Measurements from ENCODE around the gene DAND5. TPM values are rescaled to one million over a fixed set of nuclear protein-coding genes. Genes with fewer than 3 reads are reported as not detected.

The DAND5 gene
- total RNA-seq, 1 donor from 2014 or later: not detected

- peaks cover 86% of the 10 kb centered on the region for H3K27me3 Mint-ChIP-seq (ENCODE audit: low read depth)
- TF ChIP-seq CTCF (IDR thresholded peaks at IDR 0.05; ENCODE audit: unreplicated experiment): no peak
- H3K36me3 Mint-ChIP-seq: peaks cover 28% of the 10 kb centered on the region
- no peaks in the 10 kb centered on the region for H3K9me3 Mint-ChIP-seq
- H3K4me3 Mint-ChIP-seq: no peak overlapping the region
- DNase-seq (ENCODE audit: low spot score in 2 of 2, unreplicated experiment in 2 of 2): no peak
- no peak overlapping the region for H3K27ac Mint-ChIP-seq
- H3K4me1 Mint-ChIP-seq: peaks cover 8% of the 10 kb centered on the region
Observed at GRCh38 chr19:13004273-13004672, 34.9 kb downstream of the DAND5 start.

DNA sequence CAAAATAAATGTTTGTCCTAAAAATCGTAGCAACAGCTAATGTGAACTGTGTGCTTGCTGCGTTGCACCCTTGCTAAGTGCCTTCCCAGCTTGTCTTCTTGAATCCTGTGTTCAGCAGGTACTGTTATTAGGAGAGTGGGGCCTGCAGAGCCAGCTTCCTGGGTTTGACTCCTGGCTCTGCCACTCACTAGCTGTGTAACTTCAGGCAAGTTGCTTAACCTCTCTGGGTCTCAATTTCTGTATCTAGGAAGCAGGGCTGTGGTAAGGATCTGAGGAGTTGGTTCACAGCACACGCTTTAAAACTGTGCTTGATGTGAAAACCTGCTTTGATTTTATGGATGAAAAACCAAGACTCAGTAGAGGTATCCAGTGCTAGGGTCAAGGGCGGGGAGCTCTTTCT lies 35.9 kb downstream of the DAND5 start:
- Mint-ChIP-seq H3K27ac (no peak overlapping the region), H3K9me3 (no peaks in the 10 kb centered on the region), H3K4me1 (peaks cover 11% of the 10 kb centered on the region), H3K27me3 (ENCODE audit: low read depth) (peaks cover 85% of the 10 kb centered on the region), H3K36me3 (peaks cover 20% of the 10 kb centered on the region), H3K4me3 (no peak overlapping the region)
- TF ChIP-seq CTCF (IDR thresholded peaks at IDR 0.05; ENCODE audit: unreplicated experiment): no peak
- DNase-seq (ENCODE audit: low spot score in 2 of 2, unreplicated experiment in 2 of 2): no peak

DNA sequence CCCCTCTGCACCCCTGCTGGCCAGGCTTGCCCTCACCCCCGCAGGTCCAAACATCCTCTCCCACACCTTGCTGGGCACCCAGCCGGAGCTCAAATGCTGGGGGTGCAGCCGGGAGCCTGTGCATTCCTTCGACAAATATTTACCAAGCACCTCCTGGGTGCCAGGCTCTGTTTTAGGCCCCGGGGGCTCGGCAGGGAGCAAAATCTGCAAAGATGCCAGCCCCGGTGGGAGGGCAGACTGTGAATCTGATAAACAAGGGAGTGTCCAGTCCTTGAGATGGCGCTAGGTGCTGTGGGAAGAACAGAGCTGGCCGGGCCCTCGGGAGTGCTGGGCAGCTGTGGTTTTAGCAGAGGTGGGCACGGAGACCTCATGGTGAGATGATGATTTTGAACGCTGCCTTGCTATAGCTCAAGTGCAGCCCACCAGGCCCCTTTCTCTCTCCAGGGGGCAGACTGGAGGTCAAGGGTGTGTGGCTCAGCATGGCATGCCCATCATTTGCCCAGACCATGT lies 36.5 kb downstream of the DAND5 start:
- Mint-ChIP-seq H3K36me3 (peaks cover 19% of the 10 kb centered on the region), H3K27ac (no peak overlapping the region), H3K4me3 (no peak overlapping the region), H3K9me3 (no peaks in the 10 kb centered on the region), H3K27me3 (ENCODE audit: low read depth) (peaks cover 85% of the 10 kb centered on the region), H3K4me1 (peaks cover 15% of the 10 kb centered on the region)
- DNase-seq (ENCODE audit: low spot score in 2 of 2, unreplicated experiment in 2 of 2): no peak
- no peak for TF ChIP-seq CTCF (IDR thresholded peaks at IDR 0.05; ENCODE audit: unreplicated experiment)

- no peak for DNase-seq (ENCODE audit: low spot score in 2 of 2, unreplicated experiment in 2 of 2)
- H3K9me3 Mint-ChIP-seq: no peaks in the 10 kb centered on the region
- no peak overlapping the region for H3K27ac Mint-ChIP-seq
- peaks cover 19% of the 10 kb centered on the region for H3K36me3 Mint-ChIP-seq
- peaks cover 86% of the 10 kb centered on the region for H3K27me3 Mint-ChIP-seq (ENCODE audit: low read depth)
- H3K4me3 Mint-ChIP-seq: no peak overlapping the region
- TF ChIP-seq CTCF (IDR thresholded peaks at IDR 0.05; ENCODE audit: unreplicated experiment): no peak
- H3K4me1 Mint-ChIP-seq: peaks cover 19% of the 10 kb centered on the region
Observed at GRCh38 chr19:13006431-13007281, 37.3 kb downstream of the DAND5 start.

GRCh38 chr19:13007292-13008045 lies 38.1 kb downstream of the DAND5 start:
- H3K27me3 Mint-ChIP-seq (ENCODE audit: low read depth): peaks cover 91% of the 10 kb centered on the region
- no peak for TF ChIP-seq CTCF (IDR thresholded peaks at IDR 0.05; ENCODE audit: unreplicated experiment)

More at GRCh38 chr19:13007292-13008045, 38.1 kb downstream of the DAND5 start:
- Mint-ChIP-seq H3K4me1 (peaks cover 22% of the 10 kb centered on the region), H3K27ac (no peak overlapping the region), H3K9me3 (no peaks in the 10 kb centered on the region), H3K4me3 (no peak overlapping the region), H3K36me3 (peaks cover 19% of the 10 kb centered on the region)
- no peak for DNase-seq (ENCODE audit: low spot score in 2 of 2, unreplicated experiment in 2 of 2)
